Islet precursor cell (in vitro differentiated cells): ENCODE results near the gene TRMT61A.
"Not testable (repeated sequence)": the region's sequence is repeated elsewhere in the genome, so short reads cannot be mapped to it uniquely, and the experiment has no call there.

Experiments used
- DNase-seq: peaks from one replicate; pipeline ENCODE4 v3.0.0-alpha.2; 2018

The TRMT61A gene

GRCh38 chr14:103523575-103523954, 5.4 kb upstream of the TRMT61A start:
- DNase-seq: no peak

- no peak for DNase-seq
Observed at GRCh38 chr14:103524002-103524935, 4.7 kb upstream of the TRMT61A start.

GRCh38 chr14:103525430-103526246, 3.4 kb upstream of the TRMT61A start:
- DNase-seq: not testable (repeated sequence)

GRCh38 chr14:103526247-103526913, 2.6 kb upstream of the TRMT61A start:
- DNase-seq: no peak

GRCh38 chr14:103526914-103527248, 2.1 kb upstream of the TRMT61A start:
- no peak for DNase-seq

GRCh38 chr14:103527408-103528145, 1.4 kb upstream of the TRMT61A start:
- DNase-seq: no peak

GRCh38 chr14:103528146-103528586, 830 bp upstream of the TRMT61A start:
- no peak for DNase-seq

- DNase-seq: no peak
Observed at GRCh38 chr14:103529383-103530365, 678 bp downstream of the TRMT61A start.

GRCh38 chr14:103530390-103530789, 1.4 kb downstream of the TRMT61A start:
- peak; percentile 78 for DNase-seq

GRCh38 chr14:103530831-103531230, 1.8 kb downstream of the TRMT61A start:
- DNase-seq: no peak

GRCh38 chr14:103531421-103532215, 2.6 kb downstream of the TRMT61A start:
- DNase-seq: no peak

GRCh38 chr14:103532216-103533136, 3.5 kb downstream of the TRMT61A start:
- no peak for DNase-seq

- DNase-seq: no peak
Observed at GRCh38 chr14:103533137-103533998, 4.4 kb downstream of the TRMT61A start.

- no peak for DNase-seq
Observed at GRCh38 chr14:103533999-103534575, 5.1 kb downstream of the TRMT61A start.

- no peak for DNase-seq
Observed at GRCh38 chr14:103534576-103535061, 5.6 kb downstream of the TRMT61A start.

- DNase-seq: no peak
Observed at GRCh38 chr14:103535081-103535890, 6.3 kb downstream of the TRMT61A start.
